PC-3 (cell line): ENCODE results near the gene PDZRN4.

Experiments
- EZH2 ChIP-seq: fragments of 300-600 bp; sonication (generic); IDR thresholded peaks from one replicate; pipeline ENCODE4 v1.6.1; 2017; ENCODE audit warnings: antibody characterized with exemption, mild to moderate bottlenecking, low read length; ENCODE audit not compliant: unreplicated experiment
- TF ChIP-seq, protein P1 (sequence below): fragments of 300-600 bp; sonication (generic); conservative IDR thresholded peaks from 2 replicates; pipeline ENCODE4 v1.5.1; 2017; ENCODE audit warnings: antibody characterized with exemption, low read depth, mild to moderate bottlenecking, low read length

DNA sequence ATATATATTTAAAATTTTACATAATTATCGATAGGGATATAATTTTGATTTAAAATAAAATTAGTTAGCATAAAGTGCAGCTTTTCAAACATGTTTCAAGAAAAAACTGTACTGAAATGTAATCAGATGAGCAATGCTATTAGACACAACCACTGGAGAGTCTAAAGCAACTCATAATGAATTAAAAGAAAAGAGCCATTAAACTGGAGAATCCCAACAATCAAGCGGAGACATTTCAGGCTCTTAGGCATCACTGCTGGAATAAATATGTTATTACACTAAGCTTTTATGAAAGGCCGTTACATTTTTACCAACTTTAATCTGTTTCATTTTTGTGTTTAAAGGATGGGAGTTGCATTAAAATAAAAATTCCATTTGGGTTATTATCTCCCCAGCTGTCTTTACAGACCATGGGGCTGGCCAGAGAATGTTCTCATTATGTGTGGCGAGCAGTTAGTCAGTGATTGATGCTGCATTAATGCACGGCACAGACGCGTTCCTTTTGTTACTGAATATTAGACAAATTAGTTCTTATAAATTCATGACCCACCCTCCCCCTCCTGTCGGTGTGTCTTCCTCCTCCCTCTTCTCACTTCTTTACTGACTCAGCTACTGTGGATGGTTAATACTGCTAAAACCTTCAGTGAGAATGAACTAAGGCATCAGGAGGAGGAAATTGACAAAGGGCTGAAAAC lies 156.8 kb downstream of the PDZRN4 start:
- TF ChIP-seq, protein P1, sequence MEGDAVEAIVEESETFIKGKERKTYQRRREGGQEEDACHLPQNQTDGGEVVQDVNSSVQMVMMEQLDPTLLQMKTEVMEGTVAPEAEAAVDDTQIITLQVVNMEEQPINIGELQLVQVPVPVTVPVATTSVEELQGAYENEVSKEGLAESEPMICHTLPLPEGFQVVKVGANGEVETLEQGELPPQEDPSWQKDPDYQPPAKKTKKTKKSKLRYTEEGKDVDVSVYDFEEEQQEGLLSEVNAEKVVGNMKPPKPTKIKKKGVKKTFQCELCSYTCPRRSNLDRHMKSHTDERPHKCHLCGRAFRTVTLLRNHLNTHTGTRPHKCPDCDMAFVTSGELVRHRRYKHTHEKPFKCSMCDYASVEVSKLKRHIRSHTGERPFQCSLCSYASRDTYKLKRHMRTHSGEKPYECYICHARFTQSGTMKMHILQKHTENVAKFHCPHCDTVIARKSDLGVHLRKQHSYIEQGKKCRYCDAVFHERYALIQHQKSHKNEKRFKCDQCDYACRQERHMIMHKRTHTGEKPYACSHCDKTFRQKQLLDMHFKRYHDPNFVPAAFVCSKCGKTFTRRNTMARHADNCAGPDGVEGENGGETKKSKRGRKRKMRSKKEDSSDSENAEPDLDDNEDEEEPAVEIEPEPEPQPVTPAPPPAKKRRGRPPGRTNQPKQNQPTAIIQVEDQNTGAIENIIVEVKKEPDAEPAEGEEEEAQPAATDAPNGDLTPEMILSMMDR: no peak
- TF ChIP-seq EZH2: no peak
